Measurements from ENCODE around the gene EHBP1. TPM values are rescaled to one million over a fixed set of nuclear protein-coding genes. Genes with fewer than 3 reads are reported as not detected.

Gene EHBP1
- total RNA-seq, 1 donor from 2014 or later: 52.7 TPM

- no peak overlapping the region for H3K4me3 ChIP-seq (ENCODE audit: low read length in 3 of 3)
- H3K36me3 ChIP-seq (ENCODE audit: control insufficient read depth in 3 of 3, insufficient read depth in 3 of 3, low read length in 3 of 3): peaks cover 0 to 6% (median 5%) of the 10 kb centered on the region in 3 donors
- H3K4me1 ChIP-seq (ENCODE audit: control insufficient read depth in 3 of 3, insufficient read depth in 3 of 3, low read length in 3 of 3): no peaks in the 10 kb centered on the region
- H3K9me3 ChIP-seq (ENCODE audit: control insufficient read depth in 3 of 3, low read length in 3 of 3): no peaks in the 10 kb centered on the region
- no peaks in the 10 kb centered on the region for H3K27me3 ChIP-seq (ENCODE audit: control insufficient read depth in 3 of 3, insufficient read depth in 3 of 3, low read length in 3 of 3)
- H3K9ac ChIP-seq (ENCODE audit: low read depth in 1 of 3, low read length in 3 of 3): no peak overlapping the region
- H3K27ac ChIP-seq (ENCODE audit: low read depth, low read length): no peak overlapping the region
Observed at GRCh38 chr2:62974999-62975398, 269.5 kb downstream of the EHBP1 start.

- no peaks in the 10 kb centered on the region for H3K4me1 ChIP-seq (ENCODE audit: control insufficient read depth in 3 of 3, insufficient read depth in 3 of 3, low read length in 3 of 3)
- H3K9me3 ChIP-seq (ENCODE audit: control insufficient read depth in 3 of 3, low read length in 3 of 3): no peaks in the 10 kb centered on the region
- H3K36me3 ChIP-seq (ENCODE audit: control insufficient read depth in 3 of 3, insufficient read depth in 3 of 3, low read length in 3 of 3): peaks cover 0 to 11% (median 11%) of the 10 kb centered on the region in 3 donors
- H3K27me3 ChIP-seq (ENCODE audit: control insufficient read depth in 3 of 3, insufficient read depth in 3 of 3, low read length in 3 of 3): no peaks in the 10 kb centered on the region
- H3K9ac ChIP-seq (ENCODE audit: low read depth in 1 of 3, low read length in 3 of 3): no peak overlapping the region
- H3K4me3 ChIP-seq (ENCODE audit: low read length in 3 of 3): no peak overlapping the region
- no peak overlapping the region for H3K27ac ChIP-seq (ENCODE audit: low read depth, low read length)
Observed at GRCh38 chr2:62991605-62992004, 286.1 kb downstream of the EHBP1 start.

GRCh38 chr2:62992561-62992960, 287.0 kb downstream of the EHBP1 start:
- Histone ChIP-seq H3K4me1 (ENCODE audit: control insufficient read depth in 3 of 3, insufficient read depth in 3 of 3, low read length in 3 of 3) (no peaks in the 10 kb centered on the region), H3K4me3 (ENCODE audit: low read length in 3 of 3) (no peak overlapping the region), H3K27me3 (ENCODE audit: control insufficient read depth in 3 of 3, insufficient read depth in 3 of 3, low read length in 3 of 3) (no peaks in the 10 kb centered on the region), H3K27ac (ENCODE audit: low read depth, low read length) (no peak overlapping the region), H3K9ac (ENCODE audit: low read depth in 1 of 3, low read length in 3 of 3) (no peak overlapping the region), H3K36me3 (ENCODE audit: control insufficient read depth in 3 of 3, insufficient read depth in 3 of 3, low read length in 3 of 3) (peaks cover 0 to 16% (median 14%) of the 10 kb centered on the region in 3 donors), H3K9me3 (ENCODE audit: control insufficient read depth in 3 of 3, low read length in 3 of 3) (no peaks in the 10 kb centered on the region)

- no peaks in the 10 kb centered on the region for H3K27me3 ChIP-seq (ENCODE audit: control insufficient read depth in 3 of 3, insufficient read depth in 3 of 3, low read length in 3 of 3)
- peaks cover 0 to 16% (median 14%) of the 10 kb centered on the region in 3 donors for H3K36me3 ChIP-seq (ENCODE audit: control insufficient read depth in 3 of 3, insufficient read depth in 3 of 3, low read length in 3 of 3)
- H3K4me1 ChIP-seq (ENCODE audit: control insufficient read depth in 3 of 3, insufficient read depth in 3 of 3, low read length in 3 of 3): no peaks in the 10 kb centered on the region
- no peak overlapping the region for H3K27ac ChIP-seq (ENCODE audit: low read depth, low read length)
- no peak overlapping the region for H3K9ac ChIP-seq (ENCODE audit: low read depth in 1 of 3, low read length in 3 of 3)
- H3K4me3 ChIP-seq (ENCODE audit: low read length in 3 of 3): no peak overlapping the region
- no peaks in the 10 kb centered on the region for H3K9me3 ChIP-seq (ENCODE audit: control insufficient read depth in 3 of 3, low read length in 3 of 3)
Observed at GRCh38 chr2:62994206-62994605, 288.7 kb downstream of the EHBP1 start.

- H3K27ac ChIP-seq (ENCODE audit: low read depth, low read length): no peak overlapping the region
- peaks cover 0 to 11% (median 11%) of the 10 kb centered on the region in 3 donors for H3K36me3 ChIP-seq (ENCODE audit: control insufficient read depth in 3 of 3, insufficient read depth in 3 of 3, low read length in 3 of 3)
- no peak overlapping the region for H3K9ac ChIP-seq (ENCODE audit: low read depth in 1 of 3, low read length in 3 of 3)
- H3K4me1 ChIP-seq (ENCODE audit: control insufficient read depth in 3 of 3, insufficient read depth in 3 of 3, low read length in 3 of 3): no peaks in the 10 kb centered on the region
- no peaks in the 10 kb centered on the region for H3K27me3 ChIP-seq (ENCODE audit: control insufficient read depth in 3 of 3, insufficient read depth in 3 of 3, low read length in 3 of 3)
- no peak overlapping the region for H3K4me3 ChIP-seq (ENCODE audit: low read length in 3 of 3)
- no peaks in the 10 kb centered on the region for H3K9me3 ChIP-seq (ENCODE audit: control insufficient read depth in 3 of 3, low read length in 3 of 3)
Observed at GRCh38 chr2:62996534-62997186, 291.1 kb downstream of the EHBP1 start.

GRCh38 chr2:62998949-62999348, 293.4 kb downstream of the EHBP1 start:
- no peak overlapping the region for H3K4me3 ChIP-seq (ENCODE audit: low read length in 3 of 3)
- no peaks in the 10 kb centered on the region for H3K27me3 ChIP-seq (ENCODE audit: control insufficient read depth in 3 of 3, insufficient read depth in 3 of 3, low read length in 3 of 3)
- no peaks in the 10 kb centered on the region for H3K4me1 ChIP-seq (ENCODE audit: control insufficient read depth in 3 of 3, insufficient read depth in 3 of 3, low read length in 3 of 3)
- H3K9ac ChIP-seq (ENCODE audit: low read depth in 1 of 3, low read length in 3 of 3): no peak overlapping the region
- H3K9me3 ChIP-seq (ENCODE audit: control insufficient read depth in 3 of 3, low read length in 3 of 3): no peaks in the 10 kb centered on the region
- peaks cover 0 to 9% (median 8%) of the 10 kb centered on the region in 3 donors for H3K36me3 ChIP-seq (ENCODE audit: control insufficient read depth in 3 of 3, insufficient read depth in 3 of 3, low read length in 3 of 3)
- H3K27ac ChIP-seq (ENCODE audit: low read depth, low read length): no peak overlapping the region

GRCh38 chr2:62999905-63000304, 294.4 kb downstream of the EHBP1 start:
- no peaks in the 10 kb centered on the region for H3K9me3 ChIP-seq (ENCODE audit: control insufficient read depth in 3 of 3, low read length in 3 of 3)

GRCh38 chr2:63000801-63001200, 295.3 kb downstream of the EHBP1 start:
- Histone ChIP-seq H3K27ac (ENCODE audit: low read depth, low read length) (no peak overlapping the region), H3K36me3 (ENCODE audit: control insufficient read depth in 3 of 3, insufficient read depth in 3 of 3, low read length in 3 of 3) (peaks cover 0 to 7% (median 6%) of the 10 kb centered on the region in 3 donors), H3K9me3 (ENCODE audit: control insufficient read depth in 3 of 3, low read length in 3 of 3) (no peaks in the 10 kb centered on the region), H3K4me1 (ENCODE audit: control insufficient read depth in 3 of 3, insufficient read depth in 3 of 3, low read length in 3 of 3) (no peaks in the 10 kb centered on the region), H3K27me3 (ENCODE audit: control insufficient read depth in 3 of 3, insufficient read depth in 3 of 3, low read length in 3 of 3) (no peaks in the 10 kb centered on the region), H3K4me3 (ENCODE audit: low read length in 3 of 3) (no peak overlapping the region), H3K9ac (ENCODE audit: low read depth in 1 of 3, low read length in 3 of 3) (no peak overlapping the region)

More at GRCh38 chr2:62999905-63000304, 294.4 kb downstream of the EHBP1 start:
- Histone ChIP-seq H3K4me3 (ENCODE audit: low read length in 3 of 3) (no peak overlapping the region), H3K4me1 (ENCODE audit: control insufficient read depth in 3 of 3, insufficient read depth in 3 of 3, low read length in 3 of 3) (no peaks in the 10 kb centered on the region), H3K36me3 (ENCODE audit: control insufficient read depth in 3 of 3, insufficient read depth in 3 of 3, low read length in 3 of 3) (peaks cover 0 to 7% (median 6%) of the 10 kb centered on the region in 3 donors), H3K9ac (ENCODE audit: low read depth in 1 of 3, low read length in 3 of 3) (no peak overlapping the region), H3K27ac (ENCODE audit: low read depth, low read length) (no peak overlapping the region), H3K27me3 (ENCODE audit: control insufficient read depth in 3 of 3, insufficient read depth in 3 of 3, low read length in 3 of 3) (no peaks in the 10 kb centered on the region)

GRCh38 chr2:63001576-63001975, 296.1 kb downstream of the EHBP1 start:
- Histone ChIP-seq H3K9ac (ENCODE audit: low read depth in 1 of 3, low read length in 3 of 3) (no peak overlapping the region), H3K4me1 (ENCODE audit: control insufficient read depth in 3 of 3, insufficient read depth in 3 of 3, low read length in 3 of 3) (no peaks in the 10 kb centered on the region), H3K27me3 (ENCODE audit: control insufficient read depth in 3 of 3, insufficient read depth in 3 of 3, low read length in 3 of 3) (no peaks in the 10 kb centered on the region), H3K4me3 (ENCODE audit: low read length in 3 of 3) (no peak overlapping the region), H3K27ac (ENCODE audit: low read depth, low read length) (no peak overlapping the region), H3K9me3 (ENCODE audit: control insufficient read depth in 3 of 3, low read length in 3 of 3) (no peaks in the 10 kb centered on the region), H3K36me3 (ENCODE audit: control insufficient read depth in 3 of 3, insufficient read depth in 3 of 3, low read length in 3 of 3) (peaks cover 0 to 6% (median 6%) of the 10 kb centered on the region in 3 donors)

GRCh38 chr2:63003351-63003750, 297.8 kb downstream of the EHBP1 start:
- Histone ChIP-seq H3K4me3 (ENCODE audit: low read length in 3 of 3) (no peak overlapping the region), H3K9me3 (ENCODE audit: control insufficient read depth in 3 of 3, low read length in 3 of 3) (no peaks in the 10 kb centered on the region), H3K27ac (ENCODE audit: low read depth, low read length) (no peak overlapping the region), H3K4me1 (ENCODE audit: control insufficient read depth in 3 of 3, insufficient read depth in 3 of 3, low read length in 3 of 3) (no peaks in the 10 kb centered on the region), H3K27me3 (ENCODE audit: control insufficient read depth in 3 of 3, insufficient read depth in 3 of 3, low read length in 3 of 3) (no peaks in the 10 kb centered on the region), H3K9ac (ENCODE audit: low read depth in 1 of 3, low read length in 3 of 3) (no peak overlapping the region), H3K36me3 (ENCODE audit: control insufficient read depth in 3 of 3, insufficient read depth in 3 of 3, low read length in 3 of 3) (no peaks in the 10 kb centered on the region)
